ENCODE data around the gene ZCCHC17.
"Not testable (repeated sequence)": the region's sequence is repeated elsewhere in the genome, so short reads cannot be mapped to it uniquely, and the experiment has no call there.

Gene ZCCHC17

GRCh38 chr1:31372051-31372450 is 75.2 kb downstream of the ZCCHC17 start:
- no peak for DNase-seq

GRCh38 chr1:31372751-31373055 is 75.9 kb downstream of the ZCCHC17 start:
- no peak for DNase-seq

GRCh38 chr1:31373056-31373896 is 76.4 kb downstream of the ZCCHC17 start, which contains the start of gene FABP3:
Gene FABP3, minus strand, starts transcription at chr1:31373076. Its CDS starts 62 bp downstream, at chr1:31373014.
- DNase-seq: no peak

- DNase-seq: no peak
Observed at GRCh38 chr1:31373897-31374486, 77.2 kb downstream of the ZCCHC17 start.

GRCh38 chr1:31374511-31375196 is 77.8 kb downstream of the ZCCHC17 start:
- DNase-seq: no peak

- DNase-seq: no peak
Observed at GRCh38 chr1:31376375-31377134, 79.7 kb downstream of the ZCCHC17 start.

- no peak for DNase-seq
Observed at GRCh38 chr1:31377364-31377863, 80.6 kb downstream of the ZCCHC17 start.

GRCh38 chr1:31378001-31378400 is 81.2 kb downstream of the ZCCHC17 start:
- no peak for DNase-seq

GRCh38 chr1:31380181-31380580 is 83.3 kb downstream of the ZCCHC17 start:
- DNase-seq: no peak

- DNase-seq: no peak
Observed at GRCh38 chr1:31381394-31382294, 84.8 kb downstream of the ZCCHC17 start.

- no peak for DNase-seq
Observed at GRCh38 chr1:31382379-31382989, 85.7 kb downstream of the ZCCHC17 start.

- no peak for DNase-seq
Observed at GRCh38 chr1:31383967-31384366, 87.1 kb downstream of the ZCCHC17 start.

- not testable (repeated sequence) for DNase-seq
Observed at GRCh38 chr1:31386576-31387243, 89.9 kb downstream of the ZCCHC17 start.

- no peak for DNase-seq
Observed at GRCh38 chr1:31387612-31388011, 90.8 kb downstream of the ZCCHC17 start.

GRCh38 chr1:31389616-31390015 is 92.8 kb downstream of the ZCCHC17 start:
- no peak for DNase-seq

GRCh38 chr1:31390071-31390470 is 93.2 kb downstream of the ZCCHC17 start:
- no peak for DNase-seq

- DNase-seq: no peak
Observed at GRCh38 chr1:31393463-31393862, 96.6 kb downstream of the ZCCHC17 start.

GRCh38 chr1:31394584-31395193 is 97.9 kb downstream of the ZCCHC17 start:
- DNase-seq: peak; percentile 70 to 71

GRCh38 chr1:31396633-31397351 is 100.0 kb downstream of the ZCCHC17 start:
- no peak for DNase-seq

Measured in CD4-positive, alpha-beta T cell treated with Interleukin-4 for 1 hour (primary cell).